Measurements from ENCODE around the gene TEX22.

DNA sequence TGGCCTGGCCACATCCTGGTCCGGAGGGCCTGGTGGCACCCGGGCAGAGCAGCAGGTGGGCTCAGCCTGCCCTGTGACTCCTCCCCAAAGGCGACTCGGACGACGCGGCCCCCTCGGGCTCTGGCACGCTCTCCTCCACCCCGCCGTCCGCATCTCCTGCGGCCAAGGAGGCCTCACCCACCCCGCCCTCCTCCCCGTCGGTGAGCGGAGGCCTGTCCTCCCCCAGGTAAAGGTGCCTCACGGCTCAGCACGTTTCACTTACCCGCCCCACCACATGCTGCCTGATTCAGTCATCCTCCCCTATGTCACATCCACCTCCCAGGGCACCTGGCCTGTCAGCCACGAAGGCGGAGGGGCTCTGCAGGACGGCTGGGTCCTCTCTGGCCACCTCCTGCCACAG, 6.8 kb upstream of the TEX22 start:
- TF ChIP-seq, protein P1, sequence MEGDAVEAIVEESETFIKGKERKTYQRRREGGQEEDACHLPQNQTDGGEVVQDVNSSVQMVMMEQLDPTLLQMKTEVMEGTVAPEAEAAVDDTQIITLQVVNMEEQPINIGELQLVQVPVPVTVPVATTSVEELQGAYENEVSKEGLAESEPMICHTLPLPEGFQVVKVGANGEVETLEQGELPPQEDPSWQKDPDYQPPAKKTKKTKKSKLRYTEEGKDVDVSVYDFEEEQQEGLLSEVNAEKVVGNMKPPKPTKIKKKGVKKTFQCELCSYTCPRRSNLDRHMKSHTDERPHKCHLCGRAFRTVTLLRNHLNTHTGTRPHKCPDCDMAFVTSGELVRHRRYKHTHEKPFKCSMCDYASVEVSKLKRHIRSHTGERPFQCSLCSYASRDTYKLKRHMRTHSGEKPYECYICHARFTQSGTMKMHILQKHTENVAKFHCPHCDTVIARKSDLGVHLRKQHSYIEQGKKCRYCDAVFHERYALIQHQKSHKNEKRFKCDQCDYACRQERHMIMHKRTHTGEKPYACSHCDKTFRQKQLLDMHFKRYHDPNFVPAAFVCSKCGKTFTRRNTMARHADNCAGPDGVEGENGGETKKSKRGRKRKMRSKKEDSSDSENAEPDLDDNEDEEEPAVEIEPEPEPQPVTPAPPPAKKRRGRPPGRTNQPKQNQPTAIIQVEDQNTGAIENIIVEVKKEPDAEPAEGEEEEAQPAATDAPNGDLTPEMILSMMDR (IDR thresholded peaks at IDR 0.05; ENCODE audit: low read length): no peak
- no peak for TF ChIP-seq EZH2 (optimal IDR thresholded peaks at IDR 0.05; ENCODE audit: low read depth, low read length)

Data from MM.1S (cell line).